K562 (cell line): ENCODE results near the gene DPEP1. TPM values are rescaled to one million over a fixed set of nuclear protein-coding genes. Genes with fewer than 3 reads are reported as not detected.

Experiments
- CTCFL ChIP-seq: IDR thresholded peaks from 2 replicates; pipeline ENCODE4 v1.6.1; 2011; ENCODE audit warnings: borderline replicate concordance, low read depth, mild to moderate bottlenecking, moderate library complexity, low read length; ENCODE audit not compliant: insufficient read depth, poor library complexity, severe bottlenecking
- EGR1 ChIP-seq: fragments of 450-650 bp; conservative IDR thresholded peaks from 2 replicates; pipeline ENCODE4 v1.6.1; 2017; ENCODE audit warnings: mild to moderate bottlenecking
- ILF3 ChIP-seq: fragments of 450-650 bp; IDR thresholded peaks from 2 replicates; pipeline ENCODE4 v1.6.1; 2018; ENCODE audit warnings: antibody characterized with exemption, mild to moderate bottlenecking, moderate library complexity, borderline replicate concordance
- MTF1 ChIP-seq: fragments of 250-450 bp; sonication (Bioruptor Pico); IDR thresholded peaks from 2 replicates; pipeline ENCODE4 v1.9.0; 2021; ENCODE audit warnings: moderate library complexity, mild to moderate bottlenecking, inconsistent platforms, borderline replicate concordance
- POLR2H ChIP-seq: IDR thresholded peaks from 2 replicates; pipeline ENCODE4 v1.6.1; 2016; ENCODE audit warnings: missing genetic modification characterization, low read depth, mild to moderate bottlenecking, control low read depth, missing compliant biosample characterization, moderate library complexity
- TOE1 ChIP-seq, 2 experiments: fragments of 450-650 bp in 1 of 2; sonication (generic) in 1 of 2; formaldehyde crosslinking in 1 of 2; IDR thresholded peaks; 2 replicates each; pipeline versions ENCODE4 v1.7.1 to v1.8.0; 2016 to 2022; ENCODE audit warnings: borderline replicate concordance in 2 of 2, mild to moderate bottlenecking in 2 of 2, antibody characterized with exemption in 1 of 2, inconsistent platforms in 1 of 2, low read depth in 1 of 2, missing genetic modification reagents in 1 of 2, moderate library complexity in 1 of 2
- ZNF121 ChIP-seq: sonication (generic); formaldehyde crosslinking; conservative IDR thresholded peaks from 2 replicates; pipeline ENCODE4 v1.8.0; 2022; ENCODE audit warnings: missing genetic modification reagents
- ZNF449 ChIP-seq: fragments of 250-450 bp; sonication (Bioruptor Pico); IDR thresholded peaks from 2 replicates; pipeline ENCODE4 v1.8.0; 2022; ENCODE audit warnings: moderate library complexity, mild to moderate bottlenecking, inconsistent platforms
- ZNF780A ChIP-seq: fragments of 250-450 bp; sonication (Bioruptor Pico); IDR thresholded peaks from 2 replicates; pipeline ENCODE4 v1.5.0; 2021; ENCODE audit warnings: mild to moderate bottlenecking
- polyA plus RNA-seq, 8 experiments: library from polyadenylated mRNA; depleted of rRNA in 4 of 8; stranded (reverse) in 5 of 8; unstranded in 3 of 8; fragments of >200 nt; fragmentation: Nextera tagmentation in 2 of 8; fragmentation: Illumina TruSeq in 1 of 8; extraction: Ambion mirVana in 2 of 8; extraction: Trizol in 1 of 8; gene quantifications; 2 replicates each; pipeline versions ENCODE4 v1.2.1 to v1.2.3, GENCODE V29; 2011 to 2014; ENCODE audit warnings: inconsistent platforms in 1 of 8, missing spikeins in 1 of 8
- total RNA-seq, 7 experiments: library from RNA; depleted of rRNA in 6 of 7; stranded (reverse); fragments of >200 nt in 6 of 7; fragmentation: Illumina TruSeq in 2 of 7; extraction: Trizol in 2 of 7; gene quantifications; 2 replicates each; pipeline versions ENCODE4 v1.2.1 to v1.2.3, GENCODE V29; 2011 to 2021; ENCODE audit warnings: low replicate concordance in 1 of 7
- TF ChIP-seq, protein P1 (sequence below): sonication (generic); formaldehyde crosslinking; IDR thresholded peaks from 2 replicates; pipeline ENCODE4 v1.9.0; 2022; ENCODE audit warnings: mild to moderate bottlenecking, missing genetic modification reagents

The DPEP1 gene
- total and polyA plus RNA-seq, 9 of the 15 experiments (the other 6 are each of a cell fraction or from before 2014, with no cell fraction given): 0.14 to 0.31 (median 0.20) TPM; not detected in 6

DNA sequence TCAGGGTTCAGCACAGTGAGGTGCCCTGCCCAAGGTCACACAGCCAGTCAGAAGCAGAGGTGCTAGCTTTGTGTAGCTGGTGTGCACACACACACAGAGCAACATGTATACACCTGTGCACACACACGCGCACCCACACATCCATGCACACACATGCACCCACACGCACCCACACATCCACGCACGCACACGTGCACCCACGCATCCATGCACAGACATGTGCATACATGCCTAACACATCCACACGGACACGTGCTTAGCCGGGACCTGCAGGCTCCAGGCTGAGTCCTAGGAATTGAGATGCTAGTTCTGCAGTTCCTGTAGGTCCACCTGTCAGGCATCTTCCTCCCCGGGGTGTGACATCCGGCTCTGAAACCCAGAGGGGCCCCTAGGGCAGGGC is 13.0 kb upstream of the DPEP1 start (continued):
- TF ChIP-seq ZNF449 (CRISPR knock-in tag): no peak
- TF ChIP-seq MTF1 (CRISPR knock-in tag): no peak
- TF ChIP-seq ZNF780A (CRISPR knock-in tag): no peak
- TF ChIP-seq, protein P1, sequence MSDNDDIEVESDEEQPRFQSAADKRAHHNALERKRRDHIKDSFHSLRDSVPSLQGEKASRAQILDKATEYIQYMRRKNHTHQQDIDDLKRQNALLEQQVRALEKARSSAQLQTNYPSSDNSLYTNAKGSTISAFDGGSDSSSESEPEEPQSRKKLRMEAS (CRISPR knock-in tag): peak; percentile 84
- TF ChIP-seq ILF3: no peak
- TF ChIP-seq CTCFL: no peak
- no peak for TF ChIP-seq TOE1 (IDR thresholded peaks at IDR 0.05; ENCODE audit: borderline replicate concordance)
- no peak for TF ChIP-seq TOE1 (CRISPR knock-in tag; IDR thresholded peaks at IDR 0.05; ENCODE audit: borderline replicate concordance, low read depth)
- TF ChIP-seq POLR2H (tag): no peak
- TF ChIP-seq ZNF121 (CRISPR knock-in tag): no peak
- TF ChIP-seq EGR1: peak; percentile 29; the same call in 1 of the 2 replicates
